Measurements from ENCODE around the gene TAS2R40. TPM values are rescaled to one million over a fixed set of nuclear protein-coding genes. Genes with fewer than 3 reads are reported as not detected.

The TAS2R40 gene
- total RNA-seq, 2 experiments from 2014 or later: not detected

DNA sequence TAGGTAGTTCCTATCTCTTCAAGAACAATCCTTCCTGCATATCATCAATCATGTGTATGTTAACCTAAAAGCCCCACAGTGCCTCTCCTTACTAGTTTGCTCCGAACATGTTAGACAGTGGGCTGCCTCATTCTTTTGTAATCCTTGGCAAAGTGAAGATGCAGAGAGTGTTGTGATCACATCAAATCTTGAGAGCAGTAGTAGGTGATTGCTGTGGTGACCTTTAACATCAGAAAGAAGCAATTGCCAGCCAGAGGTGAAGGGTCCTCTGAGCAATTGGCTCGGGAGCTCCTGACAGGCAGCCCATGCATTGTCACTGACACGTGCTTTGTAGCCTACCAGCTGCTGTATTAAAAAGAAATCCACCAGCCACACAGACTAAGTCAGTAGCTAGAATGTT lies 21.8 kb downstream of the TAS2R40 start:
- ChIA-PET POLR2A (interaction anchor here (0.6 kb wide), 1 partner anchor 65 kb away, joined by 3 read pairs; no protein-coding TSS in a partner anchor), CTCF (interaction anchor here (0.6 to 1.7 kb wide), 3 partner anchors 46 to 185 kb away, joined by 3 to 4 read pairs (median 4); no protein-coding TSS in a partner anchor)

DNA sequence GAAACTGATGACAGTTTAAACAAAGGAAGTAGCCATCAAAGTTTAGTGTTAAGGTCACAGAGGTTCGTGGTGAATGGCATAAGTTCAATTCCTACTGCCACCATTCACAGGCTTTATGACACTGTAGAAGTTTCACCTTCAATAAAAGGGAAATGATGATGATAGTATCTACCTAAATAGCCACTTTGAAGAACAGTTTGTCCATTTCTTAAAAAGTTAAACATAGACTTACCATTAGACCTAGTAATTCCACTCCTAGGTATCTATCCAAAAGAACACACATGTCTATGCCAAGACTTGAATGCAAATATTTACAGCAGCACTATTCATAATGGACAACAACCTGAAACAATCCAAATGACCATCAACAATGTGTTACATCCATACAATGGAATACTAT lies 22.5 kb downstream of the TAS2R40 start:
- ChIA-PET POLR2A (interaction anchor here (0.6 kb wide), 1 partner anchor 65 kb away, joined by 3 read pairs; no protein-coding TSS in a partner anchor), CTCF (interaction anchor here (1.1 to 1.7 kb wide), 4 partner anchors 19 to 131 kb away, joined by 3 to 5 read pairs (median 4); partner anchors contain the start of gene GSTK1)

DNA sequence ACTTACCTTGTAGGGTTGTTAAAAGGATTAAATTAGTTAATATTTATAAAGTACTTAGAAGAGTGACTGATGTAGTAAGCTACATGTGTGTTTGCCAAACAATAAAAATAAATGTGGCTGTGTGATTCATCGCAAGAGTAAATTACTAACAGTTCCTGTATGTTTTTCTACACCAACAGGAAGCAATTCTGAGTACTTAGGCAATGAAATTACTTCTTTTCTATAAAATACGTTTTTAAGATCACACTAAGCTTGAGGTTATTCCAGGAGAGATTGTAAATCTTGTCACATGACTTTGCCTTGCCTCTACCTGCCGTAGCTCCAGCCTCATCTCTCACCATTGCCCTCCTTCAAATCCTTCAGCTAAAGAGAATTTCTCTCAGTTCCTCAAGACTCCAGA lies 23.3 kb downstream of the TAS2R40 start:
- ChIA-PET CTCF (interaction anchor here (0.6 to 1.6 kb wide), 3 partner anchors 18 to 54 kb away, joined by 3 to 5 read pairs (median 3); partner anchors contain the start of gene GSTK1), POLR2A (interaction anchor here (0.5 to 1.1 kb wide), 3 partner anchors 18 to 43 kb away, joined by 3 to 7 read pairs (median 5); partner anchors contain the start of gene GSTK1)

DNA sequence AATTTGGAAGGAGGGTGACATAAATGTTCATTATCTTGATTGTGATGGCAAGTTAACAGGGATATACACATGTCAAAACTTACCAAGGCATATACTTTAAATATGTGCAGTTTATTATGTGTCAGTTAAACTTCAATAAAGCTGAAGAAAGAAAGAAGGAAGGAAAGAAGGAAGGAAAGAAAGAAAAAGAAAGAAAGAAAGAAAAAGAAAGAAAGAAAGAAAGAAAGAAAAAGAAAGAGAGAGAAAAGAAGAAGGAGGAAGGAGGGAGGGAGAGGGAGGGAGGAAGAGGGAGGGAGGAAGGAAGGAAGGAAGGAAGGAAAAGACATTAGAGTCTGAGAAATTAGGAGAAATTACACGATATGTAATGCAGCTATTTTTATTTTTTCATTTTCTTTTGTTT lies 25.5 kb downstream of the TAS2R40 start:
- ChIA-PET POLR2A (interaction anchor here (0.7 kb wide), 1 partner anchor 109 kb away, joined by 10 read pairs; no protein-coding TSS in a partner anchor), CTCF (interaction anchor here (0.5 to 2.1 kb wide), 2 partner anchors 9 to 19 kb away, joined by 3 to 4 read pairs; no protein-coding TSS in a partner anchor)

DNA sequence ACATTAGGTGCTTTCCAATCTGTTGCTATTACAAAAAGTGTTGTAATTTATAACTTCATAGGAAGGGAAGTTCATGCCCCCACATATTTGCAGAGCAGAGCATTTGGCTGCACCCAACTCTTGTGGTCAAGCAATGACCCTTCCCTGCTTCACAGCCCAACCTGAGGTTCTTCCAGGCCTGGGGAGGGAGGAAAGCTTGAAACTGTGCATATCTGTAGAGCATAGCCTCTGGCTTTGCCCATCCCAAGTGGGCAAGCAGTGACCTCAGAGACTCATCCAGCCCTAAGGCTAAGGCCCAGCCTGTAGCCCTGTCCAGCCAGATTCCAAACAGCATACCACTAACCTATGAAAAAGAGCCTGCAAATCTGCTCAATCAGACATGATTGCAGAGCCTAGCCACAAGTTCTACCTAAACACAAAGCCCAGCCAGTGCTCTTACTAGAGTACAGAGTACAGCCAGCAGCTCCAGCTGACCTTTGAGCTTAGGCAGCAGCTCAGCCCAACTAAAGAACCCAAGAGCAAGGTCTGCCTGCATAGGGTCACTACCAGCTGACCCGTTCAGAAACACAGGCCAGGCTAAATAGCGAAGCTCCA lies 27.0 kb downstream of the TAS2R40 start:
- CTCF ChIA-PET: interaction anchor here (0.6 to 1.3 kb wide), 3 partner anchors 8 to 131 kb away, joined by 3 to 6 read pairs (median 5); no protein-coding TSS in a partner anchor
- POLR2A ChIA-PET: interaction anchor here (0.6 to 1.2 kb wide), 3 partner anchors 15 to 39 kb away, joined by 3 read pairs; partner anchors contain the start of genes CASP2 and GSTK1

DNA sequence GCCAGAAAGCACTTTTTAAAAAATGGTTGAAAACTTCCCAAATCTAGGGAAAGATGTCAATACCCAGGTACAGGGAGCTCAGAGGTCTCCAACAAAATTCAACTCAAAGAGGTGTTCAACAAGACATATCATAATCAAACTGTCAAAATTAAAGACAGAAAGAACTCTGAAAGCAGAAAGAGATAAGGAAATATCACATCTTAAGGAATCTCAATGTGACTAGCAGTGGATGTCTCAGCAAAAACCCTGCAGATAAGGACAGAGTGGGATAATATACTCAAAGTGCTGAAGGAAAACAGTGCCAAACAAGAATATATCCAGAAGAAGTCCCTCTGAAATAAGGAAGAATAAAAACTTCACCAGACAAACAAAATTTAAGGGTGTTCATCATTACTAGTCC lies 28.4 kb downstream of the TAS2R40 start:
- ChIA-PET POLR2A (no interaction called here), CTCF (interaction anchor here (0.8 to 1.2 kb wide), 2 partner anchors 10 to 38 kb away, joined by 3 to 5 read pairs; partner anchors contain the start of gene CASP2)

DNA sequence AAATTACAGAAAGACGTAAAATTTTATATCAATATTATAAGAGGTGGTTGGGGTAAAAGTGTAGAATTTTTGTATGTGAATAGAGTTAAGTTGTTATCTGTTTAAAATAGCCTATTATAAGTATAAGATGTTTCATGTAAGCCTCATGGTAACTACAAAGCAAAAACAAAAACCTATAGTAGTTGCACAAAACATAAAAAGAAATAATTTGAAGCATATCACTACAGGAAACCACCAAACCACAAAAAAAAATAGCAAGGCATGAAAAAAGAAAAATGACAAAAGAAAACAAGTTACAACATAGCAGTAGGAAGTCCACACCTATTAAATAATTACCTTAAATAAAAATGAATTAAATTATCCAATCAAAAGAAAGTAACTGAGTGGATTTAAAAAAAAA lies 29.0 kb downstream of the TAS2R40 start:
- POLR2A ChIA-PET: no interaction called here
- CTCF ChIA-PET: interaction anchor here (0.8 to 2.7 kb wide), 3 partner anchors 10 to 37 kb away, joined by 3 to 7 read pairs (median 5); partner anchors contain the start of gene CASP2

DNA sequence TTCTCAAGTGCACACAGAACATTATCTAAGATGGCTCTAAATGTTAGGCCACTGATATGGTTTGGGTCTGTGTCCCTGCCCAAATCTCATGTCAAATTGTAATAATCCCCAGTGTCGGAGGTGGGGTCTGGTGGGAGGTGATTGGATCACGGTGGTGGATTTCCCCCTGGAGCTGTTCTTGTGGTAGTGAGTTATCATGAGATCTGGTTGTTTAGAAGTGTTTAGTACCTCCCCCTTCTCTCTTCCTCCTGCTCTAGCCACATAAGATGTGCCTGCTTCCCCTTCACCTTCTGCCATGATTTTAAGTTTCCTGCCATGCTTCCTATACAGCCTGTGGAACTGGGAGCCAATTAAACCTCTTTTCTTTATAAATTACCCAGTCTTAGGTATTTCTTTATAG lies 30.2 kb downstream of the TAS2R40 start:
- POLR2A ChIA-PET: no interaction called here
- CTCF ChIA-PET: interaction anchor here (2.7 kb wide), 1 partner anchor 11 kb away, joined by 7 read pairs; no protein-coding TSS in a partner anchor

DNA sequence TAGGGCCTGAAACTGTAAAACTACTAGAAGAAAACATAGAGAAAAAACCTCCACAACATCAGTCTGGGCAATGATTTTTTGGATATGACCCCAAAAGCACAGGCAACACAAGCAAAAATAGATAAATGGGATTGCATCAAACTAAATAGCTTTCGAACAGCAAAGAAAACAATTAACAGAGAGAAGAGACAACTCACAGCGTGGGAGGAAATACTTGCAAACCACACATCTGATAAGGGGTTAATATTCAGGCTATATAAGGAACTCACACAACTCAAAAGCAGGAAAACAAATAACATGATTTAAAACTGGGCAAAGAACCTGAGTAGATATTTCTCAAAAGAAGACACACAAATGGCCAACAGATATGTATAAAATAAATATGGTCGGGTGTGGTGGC lies 33.7 kb downstream of the TAS2R40 start:
- POLR2A ChIA-PET: interaction anchor here (1.5 kb wide), 1 partner anchor 9 kb away, joined by 4 read pairs; no protein-coding TSS in a partner anchor
- CTCF ChIA-PET: interaction anchor here (0.8 to 1.0 kb wide), 3 partner anchors 8 to 24 kb away, joined by 3 to 4 read pairs (median 4); no protein-coding TSS in a partner anchor

DNA sequence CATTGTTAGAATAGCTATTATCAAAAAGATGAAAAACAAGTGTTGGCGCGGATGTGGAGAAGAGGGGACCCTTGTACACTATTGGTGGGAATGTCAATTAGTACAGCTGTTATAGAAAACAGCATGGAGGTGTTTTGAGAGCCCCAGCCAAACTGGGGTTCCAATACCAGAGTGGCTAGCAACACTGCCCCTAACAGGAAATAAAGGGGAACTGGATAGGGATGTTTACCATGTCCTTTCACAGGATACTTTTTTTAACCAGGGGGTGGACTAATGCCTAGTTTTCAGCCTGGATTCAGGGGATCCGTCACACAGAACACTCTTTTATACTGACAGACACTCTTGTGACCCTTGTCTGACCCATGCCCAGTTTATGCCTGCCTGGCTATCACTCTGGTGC lies 34.5 kb downstream of the TAS2R40 start:
- ChIA-PET POLR2A (interaction anchor here (1.5 kb wide), 1 partner anchor 8 kb away, joined by 4 read pairs; no protein-coding TSS in a partner anchor), CTCF (interaction anchor here (0.8 to 1.0 kb wide), 3 partner anchors 9 to 23 kb away, joined by 3 to 4 read pairs (median 4); no protein-coding TSS in a partner anchor)

DNA sequence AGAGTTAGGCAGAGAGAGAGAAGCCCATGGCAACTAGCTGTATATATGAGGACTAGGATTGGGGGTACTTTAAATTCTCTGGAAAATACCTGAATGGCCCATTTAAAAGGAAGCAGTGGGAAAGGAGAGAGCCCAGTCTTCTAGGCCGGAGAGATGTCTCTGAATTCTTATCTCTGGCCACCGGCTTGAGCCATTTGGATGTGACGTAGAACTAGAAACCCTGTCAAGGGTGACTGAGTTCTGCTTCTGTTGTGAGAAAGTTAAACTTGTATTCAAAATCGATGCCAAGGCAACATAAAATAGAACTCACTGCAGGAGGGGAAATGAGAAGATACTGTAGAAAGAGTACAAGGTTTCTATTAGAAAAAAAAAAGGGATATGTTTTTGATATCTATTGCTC lies 35.1 kb downstream of the TAS2R40 start:
- ChIA-PET POLR2A (interaction anchor here (1.2 kb wide), 1 partner anchor 123 kb away, joined by 4 read pairs; no protein-coding TSS in a partner anchor), CTCF (no interaction called here)

DNA sequence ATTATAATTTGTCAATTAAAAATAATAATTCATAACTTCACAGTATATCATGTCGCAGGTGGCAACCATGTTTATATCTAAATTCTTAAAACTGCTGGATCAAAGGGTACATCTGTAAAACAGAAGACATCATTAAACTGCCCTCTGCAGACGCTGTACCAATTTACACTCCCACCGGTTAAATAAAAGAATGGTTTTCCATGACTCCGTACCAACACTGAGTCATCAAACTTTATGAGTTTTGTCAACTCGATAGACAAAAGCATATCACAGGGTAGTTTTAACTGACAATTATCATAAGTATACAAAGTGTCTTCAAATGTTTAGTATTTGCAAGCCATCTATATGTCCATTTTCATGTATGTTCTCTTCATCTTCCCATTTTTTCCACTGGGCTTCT lies 35.7 kb downstream of the TAS2R40 start:
- ChIA-PET POLR2A (interaction anchor here (1.2 kb wide), 1 partner anchor 122 kb away, joined by 4 read pairs; no protein-coding TSS in a partner anchor), CTCF (interaction anchor here (1.4 to 2.2 kb wide), 2 partner anchors 17 to 42 kb away, joined by 3 to 10 read pairs; no protein-coding TSS in a partner anchor)

DNA sequence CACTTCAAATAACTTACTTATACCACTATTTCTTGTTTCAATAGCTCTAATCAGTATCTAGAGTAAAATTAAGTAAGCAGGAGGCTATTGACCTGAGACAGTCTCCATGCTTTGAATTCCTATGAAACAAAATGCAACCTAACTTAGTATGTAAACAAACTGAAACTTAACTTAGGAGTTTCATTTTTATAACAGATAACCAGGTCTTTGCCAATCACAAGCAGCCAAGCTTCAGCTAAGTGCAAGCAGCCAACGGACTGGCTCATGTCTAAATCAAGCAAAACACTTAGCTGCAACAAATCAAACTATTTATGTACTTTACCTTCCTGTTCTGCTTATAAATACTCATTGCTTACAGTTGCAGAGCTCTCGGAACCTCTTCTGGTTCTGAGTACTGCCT lies 37.0 kb downstream of the TAS2R40 start:
- ChIA-PET CTCF (interaction anchor here (0.9 to 2.2 kb wide), 4 partner anchors 18 to 46 kb away, joined by 3 to 10 read pairs (median 3); no protein-coding TSS in a partner anchor), POLR2A (interaction anchor here (0.7 kb wide), 1 partner anchor 29 kb away, joined by 3 read pairs; the partner anchor contains the start of gene CASP2)

DNA sequence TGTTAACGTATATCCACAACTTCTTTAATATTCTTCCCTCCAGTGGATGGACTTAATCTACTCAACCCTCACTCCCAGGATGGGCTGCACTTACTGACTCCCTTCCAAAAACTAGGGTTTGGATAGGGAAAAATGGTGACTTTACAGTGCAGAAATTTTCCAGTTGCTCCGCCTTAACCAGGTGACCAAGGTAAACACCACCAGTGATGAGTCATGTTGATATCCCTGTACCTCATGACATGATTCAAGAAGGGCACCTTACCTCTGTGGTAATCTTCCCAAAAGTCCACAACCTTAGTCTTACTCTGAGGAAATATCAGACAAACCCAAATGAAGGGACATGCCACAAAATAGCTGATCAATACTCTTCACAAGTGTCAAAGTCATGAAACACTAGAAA lies 37.9 kb downstream of the TAS2R40 start:
- CTCF ChIA-PET: interaction anchor here (1.0 to 3.7 kb wide), 2 partner anchors 19 to 20 kb away, joined by 4 to 20 read pairs; no protein-coding TSS in a partner anchor
- POLR2A ChIA-PET: no interaction called here

DNA sequence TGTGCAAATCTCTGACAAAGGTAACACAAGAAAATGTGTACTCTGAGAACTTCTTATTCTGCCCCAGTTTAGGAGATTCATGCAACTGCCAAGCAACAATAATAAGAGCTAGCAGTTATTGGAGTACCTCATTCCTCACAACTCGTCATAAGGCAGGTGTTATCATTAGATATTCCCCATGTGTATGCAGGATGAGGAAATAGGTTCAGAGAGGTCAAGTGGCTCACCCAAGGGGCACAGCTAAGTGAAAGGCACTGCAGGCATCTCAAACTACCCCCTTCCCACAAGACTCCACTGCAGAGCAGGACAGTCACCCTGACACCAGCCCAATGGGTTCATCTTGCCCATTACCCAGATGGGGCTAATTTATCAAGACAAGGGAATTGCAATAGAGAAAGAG lies 40.1 kb downstream of the TAS2R40 start:
- CTCF ChIA-PET: interaction anchor here (3.2 to 3.7 kb wide), 2 partner anchors 21 to 38 kb away, joined by 15 to 20 read pairs; no protein-coding TSS in a partner anchor
- POLR2A ChIA-PET: no interaction called here

DNA sequence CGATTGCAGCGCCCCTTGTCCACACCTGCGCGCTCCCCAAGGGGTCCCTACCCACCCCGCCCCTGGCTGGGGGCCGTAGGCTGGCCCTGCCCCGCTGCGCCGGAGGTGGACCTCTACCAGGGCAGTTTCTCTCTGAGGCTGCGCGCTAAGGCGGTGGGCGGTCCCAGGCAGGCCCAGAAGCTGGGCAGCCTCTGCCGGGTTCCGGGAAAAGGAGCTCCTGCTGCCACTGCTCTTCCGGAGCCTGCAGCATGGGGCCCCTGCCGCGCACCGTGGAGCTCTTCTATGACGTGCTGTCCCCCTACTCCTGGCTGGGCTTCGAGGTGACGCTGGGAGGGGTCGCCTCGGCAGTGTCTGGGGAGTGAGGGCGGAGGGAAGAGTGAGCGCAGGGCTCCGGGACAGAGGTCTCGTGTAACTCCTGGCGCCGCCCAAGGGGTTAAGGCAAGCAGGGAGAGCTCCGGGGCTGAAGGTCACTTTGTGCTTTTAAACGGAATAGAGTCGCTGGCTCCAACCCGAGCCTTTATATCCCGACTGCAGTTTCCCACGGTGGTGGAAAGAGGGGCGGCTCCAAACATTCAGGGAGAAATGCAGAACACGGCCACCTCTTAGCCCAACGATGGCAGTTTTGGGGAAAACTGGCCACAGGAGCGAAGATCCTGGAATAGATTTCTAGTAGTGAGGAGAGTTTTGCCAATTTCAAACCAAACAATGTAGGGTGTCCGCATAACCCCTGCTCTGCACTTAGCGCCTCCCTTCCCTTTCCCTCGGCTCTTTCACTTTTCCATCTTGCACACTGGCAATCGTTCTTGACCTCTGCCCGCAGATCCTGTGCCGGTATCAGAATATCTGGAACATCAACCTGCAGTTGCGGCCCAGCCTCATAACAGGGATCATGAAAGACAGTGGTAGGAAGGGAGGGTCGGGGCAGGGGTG lies 41.7 kb downstream of the TAS2R40 start, which contains the start of gene GSTK1:
Gene GSTK1 (plus strand): TSS at position 176 of the 930 bp plus-strand sequence. CDS start 73 bp downstream, at position 249.
- ChIA-PET CTCF (interaction anchor here (1.1 to 3.7 kb wide), 9 partner anchors 10 to 455 kb away, joined by 3 to 20 read pairs (median 4); no protein-coding TSS in a partner anchor), POLR2A (interaction anchor here (0.6 to 1.9 kb wide), 12 partner anchors 8 to 295 kb away, joined by 3 to 14 read pairs (median 3); partner anchors contain the start of gene CASP2)

DNA sequence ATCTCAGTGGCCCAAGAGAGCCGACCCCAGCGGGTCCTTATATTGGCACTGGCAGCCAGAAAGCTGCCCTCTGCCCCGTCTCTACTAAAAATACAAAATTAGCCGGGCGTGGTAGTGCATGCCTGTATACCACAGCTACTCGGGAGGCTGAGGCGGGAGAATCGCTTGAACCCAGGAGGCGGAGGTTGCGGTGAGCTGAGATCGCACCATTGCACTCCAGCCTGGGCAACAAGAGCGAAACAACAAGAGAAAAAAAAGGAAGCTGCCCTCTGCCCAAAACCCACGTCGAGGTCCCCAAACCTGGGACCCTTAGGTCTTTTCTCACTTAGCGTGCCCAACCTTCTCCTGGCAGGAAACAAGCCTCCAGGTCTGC lies 42.3 kb downstream of the TAS2R40 start:
- CTCF ChIA-PET: interaction anchor here (1.2 to 3.2 kb wide), 5 partner anchors 9 to 456 kb away, joined by 3 to 15 read pairs (median 4); no protein-coding TSS in a partner anchor
- POLR2A ChIA-PET: interaction anchor here (0.9 to 1.9 kb wide), 6 partner anchors 8 to 144 kb away, joined by 3 to 9 read pairs (median 4); no protein-coding TSS in a partner anchor

All from activated CD8-positive, alpha-beta memory T cell treated with anti-CD3 and anti-CD28 coated beads for 36 hours (primary cell).